ENCODE data around the gene TTC13.

The TTC13 gene

GRCh38 chr1:230867101-230867902 is 111.4 kb downstream of the TTC13 start:
- no peak for DNase-seq

GRCh38 chr1:230866171-230867070 is 112.2 kb downstream of the TTC13 start:
- peak; percentile 12 for DNase-seq

GRCh38 chr1:230865062-230865817 is 113.4 kb downstream of the TTC13 start:
- no peak for DNase-seq

- DNase-seq, result no peak
Measured at GRCh38 chr1:230864441-230864840, 114.2 kb downstream of the TTC13 start.

GRCh38 chr1:230863449-230863848 is 115.2 kb downstream of the TTC13 start:
- peak; percentile 56 for DNase-seq

- DNase-seq, result no peak
Measured at GRCh38 chr1:230861970-230862595, 116.6 kb downstream of the TTC13 start.

- DNase-seq, result no peak
Measured at GRCh38 chr1:230861489-230861888, 117.2 kb downstream of the TTC13 start.

- DNase-seq, result no peak
Measured at GRCh38 chr1:230860617-230861384, 117.9 kb downstream of the TTC13 start.

- DNase-seq, result no peak
Measured at GRCh38 chr1:230858918-230859729, 119.5 kb downstream of the TTC13 start.

- no peak for DNase-seq
Measured at GRCh38 chr1:230858236-230858820, 120.3 kb downstream of the TTC13 start.

- DNase-seq, result no peak
Measured at GRCh38 chr1:230857822-230858221, 120.8 kb downstream of the TTC13 start.

GRCh38 chr1:230857077-230857476 is 121.6 kb downstream of the TTC13 start:
- no peak for DNase-seq

All from OCI-M1 (cell line).